GM19099 (cell line): Measurements from ENCODE around the gene AMOT.

Experiments used
- POLR2A ChIP-seq: IDR thresholded peaks from 3 replicates; pipeline ENCODE4 v1.6.1; 2011; ENCODE audit warnings: low read depth; ENCODE audit not compliant: insufficient read length; ENCODE audit errors: extremely low read depth

AMOT gene

DNA sequence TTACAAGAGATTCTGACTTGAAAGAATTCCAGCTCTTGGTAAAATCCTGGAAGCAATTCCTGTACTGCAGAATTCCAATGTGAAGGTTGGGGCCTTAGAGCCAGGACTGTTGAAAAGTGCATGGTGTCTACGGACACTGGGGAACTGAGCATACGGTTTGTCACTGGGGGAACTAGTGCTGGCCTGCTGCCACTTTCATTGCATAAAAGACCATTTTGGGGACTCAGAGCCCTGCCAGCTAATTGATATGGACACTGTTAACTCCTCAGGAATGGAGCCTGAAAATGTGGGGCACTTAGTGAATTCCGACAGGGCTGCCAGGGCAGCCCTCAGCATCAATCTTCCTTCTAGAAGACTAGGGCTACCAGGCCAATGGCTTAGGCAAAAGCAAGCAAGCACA, 55.9 kb downstream of the AMOT start:
- no peak for TF ChIP-seq POLR2A

DNA sequence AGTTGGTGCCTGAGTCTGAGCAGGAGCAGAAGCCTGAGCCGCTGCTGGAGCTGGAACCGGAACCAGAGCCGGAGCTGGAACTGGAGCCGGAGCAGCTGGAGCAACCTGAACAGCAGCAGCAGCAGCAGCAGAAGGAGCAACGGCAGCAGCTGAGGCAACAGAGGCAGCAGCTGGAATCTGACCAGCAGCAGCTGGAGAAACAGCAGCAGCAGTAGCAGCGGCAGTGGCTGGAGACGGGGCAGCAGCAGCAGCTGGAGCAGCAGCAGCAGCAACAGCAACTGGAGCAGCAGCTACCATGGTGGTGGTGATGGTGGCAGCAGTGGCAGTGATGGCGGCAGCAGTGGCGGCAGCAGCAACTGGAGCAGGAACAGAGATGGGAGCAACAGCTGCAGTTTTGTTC, 61.5 kb downstream of the AMOT start:
- TF ChIP-seq POLR2A = no peak

DNA sequence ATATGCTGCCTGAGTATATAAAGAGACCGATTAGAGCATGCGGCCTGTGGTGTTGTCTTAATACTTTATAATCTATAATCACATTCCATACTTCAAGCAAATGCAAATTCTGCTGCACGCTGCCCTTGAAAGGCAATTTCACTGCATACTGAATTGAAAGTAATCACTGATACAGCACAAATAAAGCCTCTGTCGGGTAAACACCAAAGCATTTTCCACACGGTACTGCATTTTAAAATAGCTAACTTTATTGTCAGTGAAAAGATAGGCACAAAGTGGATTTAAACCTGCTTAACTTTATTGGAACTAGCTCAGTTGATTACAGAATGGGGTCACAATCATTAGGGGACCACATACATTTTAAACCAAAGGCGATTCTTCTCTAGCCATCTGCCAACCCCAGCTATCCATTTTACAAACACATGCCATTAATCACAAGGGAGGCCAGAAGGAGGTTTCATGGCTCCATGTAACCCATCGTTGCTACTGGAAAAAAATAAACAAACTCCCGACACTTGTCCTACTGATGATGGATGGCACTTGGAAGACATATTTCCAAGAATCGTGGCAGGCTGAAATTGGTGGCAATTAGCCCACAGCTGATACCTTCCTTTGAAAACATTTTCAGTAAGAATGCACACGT, 65.9 kb downstream of the AMOT start:
- no peak for TF ChIP-seq POLR2A

DNA sequence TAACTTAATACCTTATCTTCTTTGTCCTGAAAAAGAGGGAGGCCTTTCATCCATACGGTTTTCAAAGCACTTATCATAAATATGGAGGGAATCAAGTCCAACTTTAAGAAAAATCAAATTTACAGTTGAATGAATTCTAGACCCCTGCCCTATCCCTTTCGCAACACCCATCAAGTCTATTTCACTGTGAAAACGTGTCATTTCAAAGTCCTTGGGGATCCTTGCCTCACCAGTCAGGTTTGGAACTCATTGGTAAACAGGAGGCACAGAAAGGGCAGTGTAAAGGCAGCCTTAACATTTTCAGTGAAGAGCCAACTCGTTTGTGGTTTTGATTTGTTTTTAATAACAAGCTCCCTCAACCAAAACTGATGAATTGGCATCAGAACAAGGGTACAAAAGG, 66.5 kb downstream of the AMOT start:
- no peak for TF ChIP-seq POLR2A

DNA sequence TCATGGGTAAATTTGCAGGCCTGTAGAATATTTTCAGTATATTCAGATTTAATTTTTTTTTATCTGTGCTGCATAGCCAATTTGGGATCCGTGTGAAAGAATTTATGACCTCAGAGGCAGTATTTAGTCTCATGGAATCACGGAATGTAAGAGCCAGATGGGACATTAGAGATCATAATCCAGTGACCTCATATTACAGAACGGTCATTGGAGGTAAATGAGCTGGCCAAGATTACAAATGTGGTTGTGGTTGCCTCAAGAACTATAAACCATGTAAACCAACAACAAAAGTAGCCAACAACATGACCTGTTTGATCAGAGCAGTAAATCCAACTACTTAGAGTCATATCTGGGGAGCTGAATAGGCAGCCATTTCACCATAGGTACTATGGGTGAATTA, 71.6 kb downstream of the AMOT start:
- TF ChIP-seq POLR2A = no peak

DNA sequence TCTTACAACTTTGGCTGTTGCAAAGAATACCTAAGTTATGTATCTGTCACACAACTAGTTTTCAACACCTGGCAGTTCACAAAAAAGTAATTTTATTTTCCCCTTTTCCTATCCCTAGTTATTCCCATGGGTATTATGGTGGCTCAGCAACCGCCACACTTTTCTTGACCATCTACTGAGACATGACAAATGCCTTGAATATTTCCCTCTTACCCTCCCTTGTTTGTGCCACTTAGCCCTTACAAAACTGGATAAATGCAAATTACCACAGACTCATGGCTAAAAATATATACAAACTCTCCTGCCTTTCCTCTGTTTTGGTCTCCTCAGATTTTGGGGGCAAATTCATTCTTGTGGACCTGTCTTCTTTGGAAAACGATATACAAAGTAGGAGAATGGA, 72.1 kb downstream of the AMOT start:
- no peak for TF ChIP-seq POLR2A

DNA sequence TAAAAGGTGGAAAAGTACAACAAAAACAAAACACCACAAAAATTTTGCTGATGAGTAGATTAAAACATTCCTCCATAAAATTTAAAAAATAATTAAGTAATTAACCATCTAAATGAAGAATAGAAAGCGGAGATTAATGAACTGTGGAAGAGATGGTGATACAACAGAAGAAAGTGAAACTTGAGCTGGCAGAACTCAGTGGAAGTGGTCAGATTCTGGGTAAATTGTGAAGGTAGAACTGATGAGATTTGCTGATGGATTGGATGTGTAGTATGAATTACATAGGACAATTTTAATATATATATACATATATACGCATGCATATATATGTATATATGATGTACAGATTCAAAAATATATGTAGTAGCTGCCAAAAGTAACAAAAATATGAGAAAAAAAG, 73.9 kb downstream of the AMOT start:
- no peak for TF ChIP-seq POLR2A

DNA sequence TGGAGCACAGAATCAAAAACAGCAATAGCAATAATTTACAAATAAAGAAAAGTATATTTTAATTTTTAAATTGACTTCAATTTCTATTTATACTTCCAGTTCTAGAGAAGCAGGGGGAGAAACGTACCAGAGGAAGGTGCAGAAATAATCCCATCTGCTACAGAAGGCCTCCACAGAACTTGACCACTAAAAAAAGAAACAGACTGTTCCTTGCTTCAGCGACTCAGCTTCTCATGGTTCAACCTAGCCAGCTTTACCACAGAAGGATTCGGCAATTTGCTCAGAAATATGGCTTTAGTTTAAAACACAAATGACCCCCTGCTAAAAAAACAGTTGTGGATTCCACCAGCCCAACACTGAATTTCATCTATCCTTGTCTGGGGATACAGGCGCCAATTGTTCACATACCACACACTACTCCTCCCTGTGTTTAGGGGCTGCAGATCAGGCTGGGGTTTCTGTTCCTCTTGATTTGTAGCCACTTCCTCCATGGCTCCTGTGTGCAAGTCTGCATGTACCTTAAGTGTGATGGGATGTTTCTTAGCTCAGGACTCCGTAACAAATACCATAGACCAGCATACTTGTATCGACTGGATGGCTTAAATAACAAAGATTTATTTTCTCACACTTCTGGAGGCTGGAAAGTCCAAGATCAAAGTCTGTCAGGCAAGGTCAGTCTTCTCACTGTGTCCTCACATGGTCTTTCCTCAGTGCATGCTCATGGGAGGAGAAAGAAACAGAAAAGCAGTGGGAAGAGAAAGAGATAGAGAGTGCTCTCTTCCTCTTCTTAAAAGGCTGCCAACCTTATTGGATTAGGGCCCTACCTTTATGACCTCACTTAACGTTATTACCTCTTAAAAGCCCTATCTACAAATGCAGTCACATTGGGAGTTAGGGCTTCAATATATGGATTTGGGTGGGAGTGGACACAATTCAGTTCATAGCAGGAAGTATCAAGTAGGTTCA, 79.1 kb downstream of the AMOT start:
- no peak for TF ChIP-seq POLR2A

DNA sequence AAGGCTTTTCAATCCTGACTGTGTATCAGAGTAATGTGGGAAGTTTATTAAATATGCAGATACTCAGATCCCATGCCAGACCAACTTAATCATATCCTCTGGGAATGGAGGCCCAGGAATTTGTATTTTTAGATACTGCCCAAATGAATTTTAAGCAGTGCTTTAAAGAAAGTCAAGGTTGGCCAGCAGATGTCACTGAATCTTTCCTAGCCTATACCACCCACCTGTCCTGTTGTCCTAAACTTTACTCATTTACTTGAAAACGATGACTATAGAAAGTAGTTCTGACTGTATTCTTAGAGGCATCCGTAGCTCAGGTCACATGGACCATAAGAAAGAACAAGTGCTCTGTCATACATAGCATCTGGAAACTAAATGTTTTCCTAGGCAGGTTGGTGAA, 79.9 kb downstream of the AMOT start:
- no peak for TF ChIP-seq POLR2A

DNA sequence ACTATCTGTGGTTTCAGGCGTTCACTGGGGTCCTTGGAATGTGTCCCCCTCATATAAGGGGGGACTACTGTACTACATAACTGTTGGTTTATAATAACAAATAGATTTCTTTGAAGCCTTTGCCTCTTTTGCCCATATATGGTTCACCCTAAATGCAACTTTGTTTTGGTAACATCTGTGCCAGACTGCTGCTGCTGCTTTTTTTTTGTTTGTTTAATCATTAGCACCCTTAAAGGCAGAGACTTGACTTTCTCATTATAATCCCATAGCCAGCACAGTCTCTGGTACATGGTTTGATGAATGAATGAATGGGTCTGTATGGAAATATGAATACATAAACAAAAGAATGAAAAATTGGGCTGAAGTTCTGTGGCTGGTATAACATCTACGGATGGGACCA, 80.7 kb downstream of the AMOT start:
- no peak for TF ChIP-seq POLR2A

DNA sequence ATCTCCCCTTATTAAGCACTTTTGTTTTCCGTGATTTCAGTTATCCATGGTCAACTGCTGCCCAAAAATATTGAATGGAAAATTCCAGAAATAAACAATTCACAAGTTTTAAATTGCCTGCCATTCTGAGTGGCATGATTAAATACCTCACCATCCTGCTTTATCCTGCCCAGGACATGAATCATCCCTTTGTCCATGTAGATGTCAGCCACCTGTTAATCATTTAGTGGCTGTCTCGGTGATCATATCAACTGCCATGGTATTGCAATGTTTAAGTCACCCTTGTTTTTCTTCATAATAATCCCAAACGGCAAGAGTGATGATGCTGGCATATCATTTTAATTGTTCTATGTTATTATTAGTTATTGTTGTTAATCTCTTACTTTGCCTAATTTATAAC, 81.1 kb downstream of the AMOT start:
- no peak for TF ChIP-seq POLR2A

DNA sequence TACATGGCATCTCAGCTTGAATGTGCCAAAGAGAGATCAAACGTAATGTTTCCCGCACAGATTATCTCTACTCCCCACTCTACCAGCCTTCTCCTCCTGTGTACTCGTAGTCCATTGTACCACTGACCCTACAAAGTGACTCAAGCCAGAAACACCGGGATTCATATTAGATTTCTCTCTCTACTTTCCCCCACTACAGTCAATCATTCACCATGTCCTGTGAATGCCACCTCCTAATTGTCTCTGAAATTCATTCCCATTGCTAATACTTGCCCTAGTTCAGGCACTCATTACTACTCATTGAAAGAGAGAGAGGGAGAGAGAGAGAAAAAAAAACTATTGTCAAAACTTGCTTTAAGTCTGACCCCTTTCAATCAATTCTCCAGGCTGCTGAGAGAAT, 82.7 kb downstream of the AMOT start:
- no peak for TF ChIP-seq POLR2A

DNA sequence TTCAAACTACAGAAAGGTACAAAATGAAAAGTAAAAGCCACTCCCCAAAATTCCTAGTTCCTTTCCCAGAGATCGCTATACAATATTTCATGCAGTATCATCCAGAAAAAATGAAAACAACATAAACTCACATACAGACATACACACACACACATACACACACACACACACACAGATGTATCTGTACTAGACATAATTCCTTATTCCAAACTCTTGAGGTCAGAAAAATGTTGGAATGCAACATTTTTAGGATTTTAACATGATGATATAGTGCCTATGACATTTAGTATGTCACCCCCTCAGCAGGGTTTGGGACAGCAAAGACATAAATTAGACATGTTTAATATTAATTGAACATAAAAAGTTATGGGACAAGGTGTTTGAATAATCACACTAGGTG, 87.5 kb downstream of the AMOT start:
- TF ChIP-seq POLR2A = no peak

DNA sequence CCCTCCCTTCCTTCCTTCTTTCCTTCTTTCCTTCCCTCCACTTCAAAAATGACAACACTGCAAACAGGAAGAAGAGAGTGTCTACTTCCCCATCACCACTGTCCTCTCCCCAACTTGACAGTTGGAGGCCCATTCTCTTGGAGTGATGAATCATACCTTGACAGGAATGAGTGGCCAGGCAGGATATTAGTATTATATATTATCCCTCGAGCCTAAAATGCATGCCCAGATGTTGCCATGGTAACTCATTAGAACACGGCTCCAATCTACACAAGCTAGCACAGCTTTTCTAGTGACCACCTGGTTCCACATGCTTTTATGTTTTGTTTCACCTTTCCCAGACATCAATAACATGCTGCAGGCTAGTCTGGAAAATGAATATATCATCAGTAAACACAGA, 89.6 kb downstream of the AMOT start:
- TF ChIP-seq POLR2A = no peak

DNA sequence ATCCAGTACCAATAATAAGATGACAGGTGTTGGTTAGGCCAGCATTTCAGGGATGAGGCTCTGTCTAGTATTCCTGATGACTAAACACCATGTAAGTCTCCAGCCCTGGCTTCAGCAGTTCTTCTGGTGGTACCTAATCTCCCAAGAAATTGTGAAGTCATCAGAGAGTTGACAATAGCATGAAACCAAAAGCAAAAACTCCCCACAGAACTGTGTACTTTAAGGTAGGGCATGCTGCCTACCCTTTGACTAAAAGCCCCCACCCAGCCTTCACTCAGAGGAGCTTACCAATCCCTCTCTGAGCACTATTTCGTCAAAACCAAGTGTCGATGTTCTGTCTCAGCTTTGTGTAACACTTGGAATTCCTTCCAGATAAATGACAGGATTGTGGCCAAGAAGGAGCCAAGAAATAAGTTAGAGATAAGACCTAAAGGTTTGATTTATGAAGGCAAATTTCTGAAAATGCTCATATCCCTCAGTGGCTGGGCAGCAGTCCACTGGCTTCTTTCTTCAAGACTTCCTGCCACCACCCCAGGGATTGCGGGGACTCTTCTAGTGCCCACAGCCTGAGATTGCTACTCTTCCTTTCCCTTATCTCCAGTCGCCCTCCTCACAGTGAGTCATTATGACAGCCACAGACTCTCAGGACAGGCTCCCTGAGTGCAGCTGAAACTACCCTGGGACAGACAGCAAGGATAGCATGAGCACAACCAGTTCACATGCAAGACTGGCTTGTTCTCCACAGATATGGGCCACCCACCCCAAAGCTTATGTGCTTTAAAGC, 93.6 kb downstream of the AMOT start:
- TF ChIP-seq POLR2A = no peak
